GM18507 (cell line): ENCODE results near the gene WNT16.
"Not testable (repeated sequence)": the region's sequence is repeated elsewhere in the genome, so short reads cannot be mapped to it uniquely, and the experiment has no call there.

ENCODE experiments used
- DNase-seq: peaks from one replicate; pipeline ENCODE4 v3.0.0; 2011; ENCODE audit warnings: low read depth; ENCODE audit not compliant: insufficient read length; ENCODE audit errors: extremely low spot score
- FAIRE-seq: peaks from 2 replicates; lab custom pipeline; 2011; peaks lifted over from hg19 to GRCh38; lab: Jason Lieb, UNC

The WNT16 gene

GRCh38 chr7:121328508-121329190 lies at the start of gene WNT16:
Gene WNT16, plus strand, starts transcription at chr7:121329000. Its CDS starts 293 bp downstream, at chr7:121329293.
- no peak for DNase-seq
- no peak for FAIRE-seq

DNA sequence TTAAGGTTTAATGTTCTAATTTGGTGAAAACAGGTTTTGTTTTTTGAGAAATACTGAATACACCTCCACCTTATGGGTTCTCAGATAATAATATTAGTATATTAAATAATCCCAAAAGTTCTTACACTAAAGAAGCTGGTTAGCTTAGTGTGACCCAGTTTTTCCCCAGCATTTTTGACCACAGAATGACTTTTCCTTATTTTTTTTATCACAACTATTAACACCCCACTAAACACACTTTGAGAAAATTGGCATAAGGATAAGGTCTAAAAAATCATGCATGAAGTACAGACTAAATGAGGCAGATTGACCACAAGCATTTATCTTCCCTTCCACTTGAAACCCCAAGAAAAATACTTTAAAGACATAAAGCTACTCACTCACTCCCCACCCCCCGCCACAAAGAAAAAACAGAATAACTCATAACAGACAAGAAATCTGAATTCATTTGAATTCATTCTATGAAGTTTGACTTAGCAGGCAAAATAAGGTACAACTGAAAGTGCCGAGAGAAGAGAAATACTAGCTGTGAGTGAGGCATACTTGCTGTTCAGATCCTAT lies 49.7 kb upstream of the WNT16 start:
- no peak for DNase-seq
- FAIRE-seq = peak; percentile 29

DNA sequence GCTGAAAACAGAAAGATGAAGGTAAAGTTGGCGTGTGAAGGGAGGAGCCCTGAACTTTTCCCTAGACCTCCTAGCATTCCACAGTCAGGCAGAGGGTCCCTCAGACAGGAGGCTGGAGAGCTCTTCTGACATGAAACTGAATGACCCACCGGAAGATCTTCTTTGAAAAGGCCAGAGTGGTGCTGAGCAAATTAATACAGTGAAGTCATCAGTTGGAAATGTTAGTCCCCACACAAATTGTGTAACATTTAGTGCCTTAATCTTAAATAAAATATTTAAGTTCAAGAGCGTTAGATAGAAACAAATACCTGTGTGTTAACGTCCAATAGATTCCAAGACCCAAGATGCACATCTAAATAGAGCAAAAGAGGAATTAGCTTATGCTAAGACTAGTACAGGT lies 49.0 kb upstream of the WNT16 start:
- no peak for DNase-seq
- FAIRE-seq = no peak

GRCh38 chr7:121280656-121281055 lies 48.1 kb upstream of the WNT16 start:
- FAIRE-seq (no peak), DNase-seq (no peak)

DNA sequence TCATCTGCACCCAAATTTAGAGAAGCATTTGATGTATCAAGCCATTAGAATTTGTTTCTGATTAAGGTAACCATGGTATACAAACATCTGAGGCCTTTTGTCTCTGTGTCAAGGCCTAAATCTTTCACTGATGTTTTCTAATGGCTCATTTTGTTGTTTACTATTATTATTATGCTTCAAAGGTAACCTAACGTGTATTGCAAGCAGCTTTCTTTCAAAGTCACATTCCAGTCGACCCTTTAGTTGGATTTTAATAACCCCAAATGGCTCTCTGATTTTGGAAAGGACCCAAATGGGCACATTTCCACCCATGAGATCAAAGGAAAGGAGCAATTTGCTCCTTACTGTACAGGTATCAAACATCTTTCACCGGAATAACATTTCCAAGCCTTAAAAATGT lies 46.7 kb upstream of the WNT16 start:
- FAIRE-seq = no peak
- DNase-seq = no peak

DNA sequence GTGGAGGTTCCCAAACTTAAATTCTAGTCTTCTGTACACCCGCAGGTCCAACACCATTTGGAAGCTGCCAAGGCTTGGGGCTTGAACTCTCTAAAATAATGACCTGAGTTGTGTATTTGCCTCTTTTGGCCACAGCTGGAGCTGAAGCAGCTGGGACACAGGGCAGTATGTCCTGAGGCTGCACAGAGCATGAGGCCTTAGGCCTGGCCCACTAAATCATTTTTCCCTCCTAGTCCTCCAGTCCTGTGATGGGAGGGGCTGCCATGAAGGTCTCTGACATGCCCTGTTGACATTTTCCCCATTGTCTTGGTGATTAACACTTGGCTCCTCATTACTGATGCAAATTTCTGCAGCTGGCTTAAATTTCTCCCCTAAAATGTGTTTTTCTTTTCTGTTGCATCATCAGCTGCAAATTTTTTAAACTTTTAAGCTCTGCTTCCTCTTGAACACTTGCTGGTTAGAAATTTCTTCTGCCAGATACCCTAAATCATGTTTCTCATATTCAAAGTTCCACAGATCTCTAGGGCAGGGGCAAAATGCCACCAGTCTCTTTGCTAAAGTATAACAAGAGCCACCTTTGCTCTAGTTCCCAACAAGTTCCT lies 43.6 kb upstream of the WNT16 start:
- FAIRE-seq = no peak
- no peak for DNase-seq

DNA sequence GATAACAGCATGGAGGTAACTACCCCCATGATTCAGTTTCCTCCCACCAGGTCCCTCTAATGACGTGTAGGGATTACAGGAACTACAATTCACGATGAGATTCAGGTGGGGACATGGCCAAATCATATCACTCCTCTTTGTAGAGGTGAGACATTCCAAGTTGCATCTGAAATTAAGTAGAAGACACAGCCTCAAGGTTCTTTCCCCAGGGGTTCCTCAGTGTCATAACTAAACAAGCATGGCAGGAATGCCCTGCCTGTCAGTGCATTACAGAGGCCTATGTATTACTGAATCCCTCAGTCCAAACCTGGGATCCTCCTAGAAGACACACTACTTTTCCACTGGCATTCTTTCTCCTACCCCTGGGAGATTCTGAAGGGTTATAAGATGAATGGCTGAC lies 42.6 kb upstream of the WNT16 start:
- DNase-seq = no peak
- FAIRE-seq = no peak

DNA sequence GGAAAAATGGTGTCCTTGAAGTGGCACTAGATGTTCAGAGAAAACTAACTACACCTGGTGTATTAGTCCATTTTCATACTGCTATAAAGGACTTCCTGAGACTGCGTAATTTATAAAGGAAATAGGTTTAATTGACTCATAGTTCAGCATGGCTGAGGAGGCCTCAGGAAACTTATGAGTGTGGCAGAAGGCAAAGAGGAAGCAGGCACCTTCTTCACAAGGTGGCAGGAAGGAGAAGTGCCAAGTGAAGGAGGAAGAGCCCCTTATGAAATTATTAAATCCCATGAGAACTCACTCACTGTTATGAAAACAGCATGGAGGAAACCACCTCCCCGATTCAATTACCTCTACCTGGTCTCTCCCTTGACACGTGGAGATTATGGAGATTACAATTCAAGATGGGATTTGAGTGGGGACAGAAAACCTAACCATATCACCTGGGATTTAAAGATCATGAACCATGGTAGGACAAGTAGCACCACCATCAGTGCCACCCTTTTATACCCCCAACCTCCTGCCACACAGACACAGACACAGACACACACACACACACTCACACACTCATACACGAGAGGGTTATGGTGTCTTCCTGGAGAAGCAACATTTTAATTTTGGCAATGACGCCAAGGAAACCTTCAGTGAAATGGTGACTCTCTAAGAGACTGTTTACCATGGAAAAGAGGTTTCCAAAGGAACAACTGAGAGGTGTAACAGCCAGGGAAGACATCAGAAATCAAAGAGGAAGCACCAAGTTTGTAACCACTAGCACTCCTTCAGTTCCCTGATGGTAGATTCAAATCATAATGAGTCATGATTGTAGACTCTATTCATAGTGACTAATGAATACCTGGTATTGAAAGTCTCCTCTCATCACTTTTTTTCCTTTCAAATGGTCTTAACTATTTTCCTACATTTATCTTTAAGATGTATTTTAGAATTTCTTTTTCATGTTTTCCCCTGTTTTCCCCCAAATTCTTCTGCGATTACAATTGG lies 41.8 kb upstream of the WNT16 start:
- FAIRE-seq (no peak), DNase-seq (no peak)

- FAIRE-seq (no peak), DNase-seq (no peak)
These were observed 39.9 kb upstream of the WNT16 start for GRCh38 chr7:121288894-121289293.

GRCh38 chr7:121289930-121290329 lies 38.9 kb upstream of the WNT16 start:
- FAIRE-seq = not testable (repeated sequence)

GRCh38 chr7:121294448-121294992 lies 34.3 kb upstream of the WNT16 start:
- FAIRE-seq = no peak
- no peak for DNase-seq

More at GRCh38 chr7:121289930-121290329, 38.9 kb upstream of the WNT16 start:
- not testable (repeated sequence) for DNase-seq

DNA sequence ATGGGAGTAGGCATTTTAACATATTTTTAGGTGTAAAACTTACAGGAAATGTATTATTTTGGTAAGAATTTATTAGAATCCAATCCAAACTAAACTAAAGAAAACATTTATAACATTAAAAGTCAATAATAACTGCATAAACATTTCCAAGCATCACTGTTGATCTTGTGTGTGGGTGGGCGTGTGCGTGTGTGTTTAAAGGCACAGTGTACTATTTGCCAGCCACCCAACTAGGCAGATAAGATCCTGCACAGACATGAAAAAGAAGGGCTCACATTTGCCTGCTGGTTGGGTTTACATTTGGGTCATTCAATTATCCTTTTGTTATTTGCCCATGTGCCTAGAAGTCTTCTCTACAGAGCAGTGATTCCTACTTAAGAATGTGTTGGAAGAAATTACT lies 31.0 kb upstream of the WNT16 start:
- FAIRE-seq (no peak), DNase-seq (no peak)

DNA sequence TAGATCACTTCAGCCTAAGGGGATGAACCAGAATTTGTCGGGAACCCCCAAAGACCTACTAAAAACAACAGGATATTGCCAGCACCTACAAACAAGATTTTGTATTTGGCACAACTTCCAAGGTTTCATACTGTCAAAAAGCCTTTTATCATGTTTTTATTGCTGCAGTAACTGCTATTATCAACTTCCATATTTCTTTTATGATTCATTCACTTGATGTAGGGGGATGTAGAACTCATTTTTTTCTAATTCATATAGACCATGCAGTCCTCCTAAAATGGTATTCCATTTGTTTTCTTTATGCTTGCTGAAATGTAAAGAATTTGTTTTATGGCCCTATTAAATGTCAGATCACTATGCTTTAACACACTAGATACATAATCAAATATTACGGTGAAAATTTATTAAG lies 30.0 kb upstream of the WNT16 start:
- DNase-seq (no peak), FAIRE-seq (no peak)

GRCh38 chr7:121300685-121301420 lies 27.9 kb upstream of the WNT16 start:
- FAIRE-seq (no peak), DNase-seq (no peak)

DNA sequence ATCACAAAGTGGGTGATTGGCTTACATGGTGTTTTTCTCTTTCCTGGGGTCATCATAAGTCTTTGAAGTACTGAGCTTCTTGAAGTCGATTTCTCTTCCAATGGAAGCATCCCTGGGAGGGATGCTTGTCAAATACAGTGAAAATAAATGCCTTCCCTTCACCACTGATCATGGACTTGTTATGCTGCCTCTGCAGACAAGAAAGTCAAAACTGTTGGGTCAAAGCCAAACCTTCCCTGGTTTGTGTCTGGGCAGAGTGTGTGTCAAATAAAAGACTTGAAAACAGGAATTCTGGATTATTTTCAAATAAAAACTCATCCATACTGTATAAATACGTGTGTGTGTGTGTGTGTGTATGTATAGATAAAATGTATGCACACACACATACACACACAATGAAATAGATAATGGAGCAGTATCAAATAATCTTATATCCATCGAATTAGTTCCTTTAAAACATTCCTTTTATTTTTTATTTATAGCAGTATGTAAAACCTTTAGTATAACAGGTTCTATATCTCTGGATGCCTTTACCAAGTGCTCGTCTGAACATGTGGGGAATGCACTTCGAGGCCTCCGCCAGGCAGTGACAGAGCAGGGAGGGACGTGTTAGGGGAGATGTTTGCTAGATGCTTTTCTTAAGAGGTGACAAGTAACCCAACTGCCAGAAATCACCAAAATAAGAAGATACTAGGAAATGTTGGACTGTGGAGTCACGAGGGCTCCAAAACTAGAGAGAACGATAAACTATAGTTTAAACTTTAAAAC lies 27.2 kb upstream of the WNT16 start:
- FAIRE-seq (no peak), DNase-seq (no peak)

GRCh38 chr7:121302214-121302745 lies 26.5 kb upstream of the WNT16 start:
- no peak for DNase-seq
- peak; percentile 83 for FAIRE-seq

GRCh38 chr7:121303422-121304101 lies 25.2 kb upstream of the WNT16 start:
- DNase-seq (no peak), FAIRE-seq (no peak)
